GM12801 (cell line): ENCODE results near the gene CCDC122.

Source experiments
- TF ChIP-seq, protein P1 (sequence below): IDR thresholded peaks from one replicate; pipeline ENCODE4 v1.5.1; 2011; ENCODE audit warnings: control low read depth; ENCODE audit not compliant: insufficient read length; ENCODE audit errors: extremely low read depth

The CCDC122 gene

DNA sequence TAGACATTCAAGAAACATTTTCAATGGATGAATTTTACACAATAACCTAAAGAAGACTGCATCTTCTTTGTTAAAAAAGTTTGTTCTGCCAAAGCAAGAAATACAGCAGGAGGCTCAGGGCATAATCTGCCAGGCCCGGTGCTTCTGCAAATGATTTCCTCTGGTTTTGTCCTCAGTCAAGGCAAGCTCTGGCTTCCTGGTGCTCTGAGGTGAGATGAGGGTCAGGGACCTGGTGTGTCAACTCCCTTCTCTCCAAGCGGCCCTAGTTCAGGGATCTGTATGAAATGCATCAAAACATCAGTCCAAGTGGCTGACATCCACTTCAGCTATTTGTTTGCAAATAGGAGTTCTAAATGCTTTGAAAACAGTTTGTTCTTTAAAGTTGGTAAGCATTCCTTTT is 31.7 kb upstream of the CCDC122 start:
- TF ChIP-seq, protein P1, sequence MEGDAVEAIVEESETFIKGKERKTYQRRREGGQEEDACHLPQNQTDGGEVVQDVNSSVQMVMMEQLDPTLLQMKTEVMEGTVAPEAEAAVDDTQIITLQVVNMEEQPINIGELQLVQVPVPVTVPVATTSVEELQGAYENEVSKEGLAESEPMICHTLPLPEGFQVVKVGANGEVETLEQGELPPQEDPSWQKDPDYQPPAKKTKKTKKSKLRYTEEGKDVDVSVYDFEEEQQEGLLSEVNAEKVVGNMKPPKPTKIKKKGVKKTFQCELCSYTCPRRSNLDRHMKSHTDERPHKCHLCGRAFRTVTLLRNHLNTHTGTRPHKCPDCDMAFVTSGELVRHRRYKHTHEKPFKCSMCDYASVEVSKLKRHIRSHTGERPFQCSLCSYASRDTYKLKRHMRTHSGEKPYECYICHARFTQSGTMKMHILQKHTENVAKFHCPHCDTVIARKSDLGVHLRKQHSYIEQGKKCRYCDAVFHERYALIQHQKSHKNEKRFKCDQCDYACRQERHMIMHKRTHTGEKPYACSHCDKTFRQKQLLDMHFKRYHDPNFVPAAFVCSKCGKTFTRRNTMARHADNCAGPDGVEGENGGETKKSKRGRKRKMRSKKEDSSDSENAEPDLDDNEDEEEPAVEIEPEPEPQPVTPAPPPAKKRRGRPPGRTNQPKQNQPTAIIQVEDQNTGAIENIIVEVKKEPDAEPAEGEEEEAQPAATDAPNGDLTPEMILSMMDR = no peak

DNA sequence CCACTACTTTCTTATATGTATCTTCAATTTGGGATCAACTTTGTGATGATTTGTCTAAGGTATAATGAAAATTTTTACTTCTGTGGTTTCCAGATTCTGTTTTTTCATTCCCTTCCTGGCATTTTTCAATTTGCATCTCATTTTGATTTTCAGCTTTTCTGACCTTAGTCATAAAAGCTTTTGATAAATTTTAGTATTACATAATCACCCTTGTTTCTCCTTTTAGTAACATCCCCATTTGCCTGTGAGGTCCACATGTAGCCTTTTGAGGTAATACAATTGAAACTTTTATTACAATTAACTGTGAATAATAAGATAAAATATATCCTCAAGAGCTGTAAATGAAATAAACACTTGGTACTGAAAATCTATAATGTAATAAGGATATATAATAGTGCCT is 31.3 kb upstream of the CCDC122 start:
- TF ChIP-seq, protein P1 = no peak

DNA sequence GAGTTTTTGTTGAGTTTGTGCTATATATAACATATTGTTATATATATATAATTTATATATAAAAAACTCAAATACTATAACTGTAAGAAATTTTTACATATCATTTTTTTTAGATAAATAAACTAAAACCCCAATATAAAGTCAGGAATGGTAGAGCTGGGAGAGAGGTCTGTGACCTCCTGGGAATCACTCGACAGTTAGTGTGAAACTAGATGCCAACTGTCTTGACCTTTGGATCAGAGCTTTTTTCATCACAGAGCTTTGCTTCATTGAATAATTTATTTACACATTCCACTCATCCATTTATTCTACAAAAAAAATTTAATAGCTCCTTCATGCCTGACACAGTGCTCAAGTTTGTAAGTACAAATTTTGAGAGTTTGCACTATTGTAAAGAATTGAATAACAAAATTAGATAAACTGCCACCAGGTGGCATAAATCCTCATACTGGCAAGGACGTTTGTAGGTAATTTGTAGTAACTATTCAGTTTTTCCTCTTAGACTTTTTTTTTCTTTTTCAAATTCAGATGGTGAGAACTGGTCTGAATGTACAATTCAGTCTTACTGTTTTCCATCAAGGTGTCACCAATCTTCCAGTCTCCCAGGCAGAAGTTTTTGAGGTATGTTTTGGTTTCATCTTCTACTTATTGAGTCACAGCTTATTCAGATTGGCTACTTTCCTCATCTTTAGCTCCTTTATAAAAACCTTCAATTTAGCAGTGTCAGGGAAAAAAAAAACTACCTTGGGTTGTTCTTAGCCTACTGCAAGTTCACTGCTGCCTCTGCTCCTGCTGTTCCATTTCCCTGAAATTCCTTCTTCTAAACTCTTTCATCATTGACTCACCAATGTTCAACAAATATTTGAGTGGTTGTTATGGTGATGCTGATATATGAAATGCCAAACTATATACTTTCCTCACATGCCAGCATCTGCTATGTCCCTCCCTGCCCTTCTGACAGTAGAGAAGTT is 28.9 kb upstream of the CCDC122 start:
- TF ChIP-seq, protein P1 = no peak

DNA sequence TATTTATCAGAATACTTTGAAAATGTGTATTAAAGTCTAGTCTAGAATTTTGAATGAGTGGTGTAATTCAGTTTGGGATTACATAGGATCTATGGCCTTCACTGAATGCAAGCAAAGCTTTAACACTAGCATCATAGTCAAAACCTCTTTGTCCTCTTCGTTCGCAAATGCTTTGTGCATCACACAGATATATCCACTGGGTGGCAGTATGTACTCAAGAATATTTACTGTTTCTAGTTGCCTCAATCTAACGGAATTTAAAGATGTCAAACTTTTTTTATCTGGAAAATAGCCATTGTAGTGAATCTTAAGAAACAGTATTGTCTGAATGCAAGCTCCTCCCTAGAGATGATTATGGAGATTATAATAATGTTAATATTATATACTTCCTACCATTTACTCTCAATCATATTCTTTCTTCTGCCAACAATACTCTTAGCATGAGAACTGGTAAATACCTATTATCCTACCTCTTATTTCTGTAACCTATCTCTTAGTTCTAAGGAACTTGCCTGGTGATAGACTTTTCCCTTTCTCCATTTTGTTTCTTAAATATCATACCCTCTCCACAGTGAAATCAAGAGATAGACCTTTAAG is 26.0 kb upstream of the CCDC122 start:
- TF ChIP-seq, protein P1 = no peak

DNA sequence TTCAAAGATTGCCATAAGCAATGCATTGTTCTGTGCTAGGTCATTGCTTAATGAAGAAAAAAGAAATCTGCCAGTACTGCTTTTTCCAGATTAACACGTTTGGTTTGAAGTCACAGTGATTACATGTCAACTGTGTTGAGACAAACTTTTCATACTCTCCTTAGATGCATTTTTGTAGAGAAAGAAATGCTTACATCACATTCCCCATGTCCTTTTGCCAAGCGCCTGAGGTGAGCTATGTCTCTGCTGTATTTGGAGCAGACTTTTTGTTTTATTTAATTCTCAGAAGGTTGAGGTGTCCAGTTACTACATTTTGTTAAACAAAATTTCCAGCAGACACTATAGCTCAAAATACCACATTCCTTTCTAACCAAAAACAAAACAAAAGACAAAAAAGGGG is 16.4 kb upstream of the CCDC122 start:
- TF ChIP-seq, protein P1 = no peak

DNA sequence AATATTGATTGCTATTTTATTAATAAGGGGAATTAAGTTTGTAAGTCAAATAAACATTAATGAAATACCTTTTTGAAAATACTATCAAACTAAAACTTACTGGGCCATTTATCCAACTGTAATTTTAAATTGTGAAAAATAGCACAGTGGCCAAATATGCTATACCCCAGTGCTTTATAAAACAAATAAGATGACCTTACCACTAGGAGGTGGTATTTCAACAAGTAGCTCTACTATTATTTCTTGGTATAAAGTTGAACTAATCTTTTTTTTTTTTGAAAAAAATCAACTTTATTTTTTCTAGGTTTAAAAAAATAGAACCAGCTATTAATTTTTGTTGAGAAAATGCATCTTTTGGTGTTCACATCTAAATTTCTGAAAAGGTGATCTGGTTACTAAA is 14.9 kb upstream of the CCDC122 start:
- TF ChIP-seq, protein P1 = no peak

DNA sequence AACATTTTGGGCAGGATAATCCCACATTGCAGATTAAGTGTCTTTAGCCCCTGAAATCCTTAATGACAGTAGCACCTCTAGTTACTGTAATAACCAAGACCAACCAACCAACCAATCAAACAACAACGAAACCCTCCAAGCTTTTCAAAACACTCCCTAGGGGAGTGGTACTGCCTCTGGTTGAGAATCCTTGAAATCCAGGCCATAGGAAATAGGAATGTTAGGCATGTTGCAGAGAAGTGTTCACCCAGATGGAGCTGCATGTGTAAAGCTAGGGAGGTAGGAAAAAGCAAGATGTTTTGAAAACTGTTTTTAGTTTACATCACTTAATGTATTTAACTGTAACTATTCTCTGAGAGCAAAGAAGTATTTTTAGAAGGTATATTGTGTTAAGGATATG is 4.7 kb upstream of the CCDC122 start:
- TF ChIP-seq, protein P1 = no peak
